MCF 10A (cell line): ENCODE results near the gene EXOSC7. TPM values are rescaled to one million over a fixed set of nuclear protein-coding genes. Genes with fewer than 3 reads are reported as not detected.

Source experiments
- BruUV-seq: library from RNA; stranded (reverse); fragments of 400-500 nt; replicated peaks from 2 replicates; lab custom pipeline; 2021; lab: Mats Ljungman, UMichigan
- CTCF ChIA-PET: fragments of 300-600 bp; sonication (Branson Sonifier 250); formaldehyde crosslinking; extraction: SDS; loops from one replicate; lab custom pipeline; 2021; ENCODE audit warnings: antibody characterized with exemption, inconsistent platforms; lab: Yijun Ruan, JAX
- POLR2A ChIA-PET: fragments of 300-600, 350-650 bp; sonication (Branson Sonifier 250); formaldehyde crosslinking; extraction: SDS; loops from one replicate; lab custom pipeline; 2020; ENCODE audit warnings: antibody characterized with exemption, inconsistent platforms; lab: Yijun Ruan, JAX
- DNase-seq: peaks from one replicate; pipeline ENCODE4 v3.0.0-alpha.2; 2018; ENCODE audit not compliant: unreplicated experiment
- H3K27ac Mint-ChIP-seq: one replicate; pipeline ENCODE4 v1.8.0; 2022; ENCODE audit warnings: mild to moderate bottlenecking, low read depth, mixed read lengths; ENCODE audit not compliant: unreplicated experiment
- H3K27me3 Mint-ChIP-seq: one replicate; pipeline ENCODE4 v1.8.0; 2022; ENCODE audit warnings: mixed read lengths; ENCODE audit not compliant: insufficient read depth, unreplicated experiment
- H3K36me3 Mint-ChIP-seq: one replicate; pipeline ENCODE4 v1.8.0; 2022; ENCODE audit warnings: mild to moderate bottlenecking, moderate library complexity, mixed read lengths; ENCODE audit not compliant: insufficient read depth, unreplicated experiment
- H3K4me1 Mint-ChIP-seq: one replicate; pipeline ENCODE4 v1.8.0; 2022; ENCODE audit warnings: mixed read lengths; ENCODE audit not compliant: insufficient read depth, unreplicated experiment
- H3K4me3 Mint-ChIP-seq: one replicate; pipeline ENCODE4 v1.8.0; 2022; ENCODE audit warnings: mild to moderate bottlenecking, moderate library complexity, mixed read lengths; ENCODE audit not compliant: unreplicated experiment
- H3K9me3 Mint-ChIP-seq: one replicate; pipeline ENCODE4 v1.8.0; 2022; ENCODE audit warnings: mixed read lengths; ENCODE audit not compliant: unreplicated experiment
- intact Hi-C: fragments of 100-400 bp; cut with micrococcal nuclease; formaldehyde crosslinking; loops from 2 replicates; pipeline ENCODE4 v1.14.1; 2022
- total RNA-seq: library from RNA; stranded (reverse); gene quantifications from 2 replicates; pipeline ENCODE4 v1.2.3, GENCODE V29; 2022
- TF ChIP-seq, protein P1 (sequence below): fragments of 200-600 bp; IDR thresholded peaks from one replicate; pipeline ENCODE4 v1.8.0; 2022; ENCODE audit warnings: antibody characterized with exemption, mild to moderate bottlenecking; ENCODE audit not compliant: unreplicated experiment

Gene EXOSC7
- total RNA-seq, 1 experiment from 2014 or later = 73.3 TPM

DNA sequence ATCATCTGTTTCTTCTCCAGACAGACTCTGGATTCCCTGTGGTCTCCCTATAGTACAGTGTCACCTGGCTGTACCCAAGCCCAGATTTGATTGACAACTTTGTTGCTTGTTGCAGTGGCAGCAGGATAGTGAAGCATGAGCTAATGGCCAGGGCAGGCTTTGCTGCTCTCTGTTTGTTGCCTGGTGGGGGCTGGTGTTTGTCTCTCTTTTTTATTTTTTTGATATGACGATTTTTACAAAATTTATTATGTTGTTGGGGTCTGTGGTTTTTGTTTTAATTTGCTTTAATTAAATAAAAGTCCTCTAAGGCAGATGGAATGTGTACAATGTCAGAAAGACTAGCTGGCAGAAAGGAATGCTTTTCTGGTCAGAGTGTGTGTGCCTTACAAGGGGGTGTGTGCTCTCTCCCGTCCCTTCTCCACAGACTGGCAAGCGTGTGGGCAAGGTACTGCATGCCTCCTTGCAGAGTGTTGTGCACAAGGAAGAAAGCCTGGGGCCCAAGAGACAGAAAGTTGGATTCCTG, 34.8 kb downstream of the EXOSC7 start:
- H3K4me3 Mint-ChIP-seq = no peak overlapping the region
- TF ChIP-seq, protein P1, sequence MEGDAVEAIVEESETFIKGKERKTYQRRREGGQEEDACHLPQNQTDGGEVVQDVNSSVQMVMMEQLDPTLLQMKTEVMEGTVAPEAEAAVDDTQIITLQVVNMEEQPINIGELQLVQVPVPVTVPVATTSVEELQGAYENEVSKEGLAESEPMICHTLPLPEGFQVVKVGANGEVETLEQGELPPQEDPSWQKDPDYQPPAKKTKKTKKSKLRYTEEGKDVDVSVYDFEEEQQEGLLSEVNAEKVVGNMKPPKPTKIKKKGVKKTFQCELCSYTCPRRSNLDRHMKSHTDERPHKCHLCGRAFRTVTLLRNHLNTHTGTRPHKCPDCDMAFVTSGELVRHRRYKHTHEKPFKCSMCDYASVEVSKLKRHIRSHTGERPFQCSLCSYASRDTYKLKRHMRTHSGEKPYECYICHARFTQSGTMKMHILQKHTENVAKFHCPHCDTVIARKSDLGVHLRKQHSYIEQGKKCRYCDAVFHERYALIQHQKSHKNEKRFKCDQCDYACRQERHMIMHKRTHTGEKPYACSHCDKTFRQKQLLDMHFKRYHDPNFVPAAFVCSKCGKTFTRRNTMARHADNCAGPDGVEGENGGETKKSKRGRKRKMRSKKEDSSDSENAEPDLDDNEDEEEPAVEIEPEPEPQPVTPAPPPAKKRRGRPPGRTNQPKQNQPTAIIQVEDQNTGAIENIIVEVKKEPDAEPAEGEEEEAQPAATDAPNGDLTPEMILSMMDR = no peak

DNA sequence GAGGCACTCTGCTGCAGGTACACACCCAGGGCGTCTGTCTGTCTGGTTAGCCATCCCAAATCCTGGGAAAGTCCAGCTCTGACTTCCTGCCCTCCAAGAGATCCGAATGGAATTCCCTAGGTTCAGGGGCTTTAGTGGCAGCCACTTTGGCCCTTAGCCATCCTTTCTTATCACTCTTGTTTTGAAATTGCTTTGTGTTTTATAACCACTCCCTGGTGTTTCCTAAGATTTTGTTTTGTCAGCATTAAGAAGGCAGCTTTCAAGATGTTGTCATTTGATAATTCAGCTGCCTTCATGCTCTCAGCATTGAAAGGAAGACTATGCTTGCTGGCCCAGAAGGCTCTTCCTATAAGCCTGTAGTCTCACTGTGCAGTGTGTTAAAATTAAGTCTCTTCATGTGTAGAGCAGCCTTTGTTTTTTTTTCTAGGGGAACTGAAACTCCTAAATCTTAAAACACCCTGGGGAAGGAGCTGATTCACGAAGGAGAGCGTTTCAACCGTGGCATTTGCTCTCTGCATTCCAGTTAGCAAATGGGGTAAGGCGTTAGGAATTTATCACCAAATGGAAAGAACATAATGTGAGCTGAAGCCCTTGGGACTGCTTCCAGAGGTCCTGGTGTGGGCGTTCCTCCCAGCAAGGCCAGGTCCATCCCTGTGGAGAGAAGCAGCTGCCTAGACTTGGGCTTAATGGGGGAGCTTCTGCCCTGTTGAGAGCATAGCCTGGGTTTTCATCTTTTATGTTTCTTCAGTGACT, 35.9 kb downstream of the EXOSC7 start:
- TF ChIP-seq, protein P1 = no peak
- CTCF ChIA-PET = interaction anchor here (0.6 to 0.7 kb wide), 2 partner anchors 36 to 198 kb away, joined by 3 read pairs; partner anchors contain the start of gene ZDHHC3
- H3K4me3 Mint-ChIP-seq = peak overlapping the region; percentile 31
- intact Hi-C loops = no loop called here
- DNase-seq = peak; percentile 34
- no peaks in the 10 kb centered on the region for H3K9me3 Mint-ChIP-seq
- H3K4me1 Mint-ChIP-seq = peaks cover 26% of the 10 kb centered on the region
- H3K27ac Mint-ChIP-seq = peak overlapping the region; percentile 87
- peaks cover 40% of the 10 kb centered on the region for H3K36me3 Mint-ChIP-seq
- no peaks in the 10 kb centered on the region for H3K27me3 Mint-ChIP-seq
- BruUV-seq = no TSS peak
- POLR2A ChIA-PET = interaction anchor here (0.7 to 3.3 kb wide), 11 partner anchors 11 to 708 kb away, joined by 3 to 24 read pairs (median 4); partner anchors contain the start of genes EXOSC7 and ZDHHC3

More for the DNA sequence above, 34.8 kb downstream of the EXOSC7 start:
- POLR2A ChIA-PET = interaction anchor here (0.6 to 3.3 kb wide), 7 partner anchors 17 to 1482 kb away, joined by 3 to 24 read pairs (median 3); no protein-coding TSS in a partner anchor
- peak overlapping the region; percentile 51 for H3K27ac Mint-ChIP-seq
- intact Hi-C loops = no loop called here
- no peaks in the 10 kb centered on the region for H3K27me3 Mint-ChIP-seq
- BruUV-seq = no TSS peak
- no peak for DNase-seq
- peaks cover 26% of the 10 kb centered on the region for H3K4me1 Mint-ChIP-seq
- CTCF ChIA-PET = no interaction called here
- H3K36me3 Mint-ChIP-seq = peaks cover 38% of the 10 kb centered on the region
- no peaks in the 10 kb centered on the region for H3K9me3 Mint-ChIP-seq

DNA sequence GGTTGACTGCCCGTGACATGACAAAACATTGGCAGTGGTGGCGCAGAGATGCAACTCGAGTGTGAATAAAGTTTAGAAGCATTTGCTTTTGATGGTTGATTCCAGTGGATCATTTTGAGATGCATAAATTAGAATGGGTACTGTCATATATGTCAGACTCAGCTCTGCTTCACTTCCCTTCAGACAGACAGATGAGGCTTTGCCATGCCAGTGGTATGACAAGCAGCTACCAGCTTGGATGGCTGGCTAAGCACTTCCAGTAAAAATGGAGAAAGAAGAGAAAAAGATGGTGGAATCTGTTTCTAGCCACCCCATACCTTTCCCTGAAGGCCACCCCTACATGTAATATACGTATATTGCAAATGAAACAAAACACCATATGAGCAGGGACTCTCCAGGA, 36.5 kb downstream of the EXOSC7 start:
- no peaks in the 10 kb centered on the region for H3K9me3 Mint-ChIP-seq
- TF ChIP-seq, protein P1 = no peak
- intact Hi-C loops = no loop called here
- peaks cover 37% of the 10 kb centered on the region for H3K36me3 Mint-ChIP-seq
- H3K4me3 Mint-ChIP-seq = no peak overlapping the region
- no peaks in the 10 kb centered on the region for H3K27me3 Mint-ChIP-seq
- no TSS peak for BruUV-seq
- DNase-seq = no peak
- peaks cover 26% of the 10 kb centered on the region for H3K4me1 Mint-ChIP-seq
- POLR2A ChIA-PET = interaction anchor here (0.7 to 3.3 kb wide), 8 partner anchors 12 to 387 kb away, joined by 3 to 24 read pairs (median 4); partner anchors contain the start of genes EXOSC7 and ZDHHC3
- peak overlapping the region; percentile 87 for H3K27ac Mint-ChIP-seq
- CTCF ChIA-PET = no interaction called here

DNA sequence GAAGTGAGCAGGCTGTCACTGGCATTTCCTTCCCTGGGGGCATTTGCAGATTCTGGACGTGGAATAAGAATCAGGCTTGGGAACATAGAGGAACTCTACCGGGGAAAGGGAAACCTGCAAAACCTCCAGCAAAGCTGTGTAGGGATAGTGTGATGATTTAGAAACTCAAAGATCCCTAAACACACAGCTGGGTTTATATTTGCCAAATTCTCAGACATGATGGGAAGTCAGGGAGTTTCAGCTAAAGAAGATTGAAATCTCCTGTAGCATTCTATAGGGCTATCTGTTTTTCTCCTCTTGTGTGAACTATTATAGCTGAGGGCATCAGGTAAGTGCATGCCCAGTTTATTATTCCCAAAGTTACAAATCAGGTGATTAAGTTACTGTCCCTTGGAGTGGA, 40.9 kb downstream of the EXOSC7 start:
- BruUV-seq = no TSS peak
- TF ChIP-seq, protein P1 = no peak
- Mint-ChIP-seq H3K27me3 (no peaks in the 10 kb centered on the region), H3K9me3 (no peaks in the 10 kb centered on the region), H3K36me3 (peaks cover 25% of the 10 kb centered on the region), H3K27ac (no peak overlapping the region), H3K4me1 (peaks cover 13% of the 10 kb centered on the region), H3K4me3 (no peak overlapping the region)
- intact Hi-C loops = no loop called here
- no peak for DNase-seq
- CTCF ChIA-PET = interaction anchor here (0.9 to 1.7 kb wide), 2 partner anchors 20 to 25 kb away, joined by 3 to 7 read pairs; no protein-coding TSS in a partner anchor
- POLR2A ChIA-PET = interaction anchor here (0.6 kb wide), 1 partner anchor 20 kb away, joined by 3 read pairs; no protein-coding TSS in a partner anchor
